Measurements from ENCODE around the gene CHST8.

The CHST8 gene

DNA sequence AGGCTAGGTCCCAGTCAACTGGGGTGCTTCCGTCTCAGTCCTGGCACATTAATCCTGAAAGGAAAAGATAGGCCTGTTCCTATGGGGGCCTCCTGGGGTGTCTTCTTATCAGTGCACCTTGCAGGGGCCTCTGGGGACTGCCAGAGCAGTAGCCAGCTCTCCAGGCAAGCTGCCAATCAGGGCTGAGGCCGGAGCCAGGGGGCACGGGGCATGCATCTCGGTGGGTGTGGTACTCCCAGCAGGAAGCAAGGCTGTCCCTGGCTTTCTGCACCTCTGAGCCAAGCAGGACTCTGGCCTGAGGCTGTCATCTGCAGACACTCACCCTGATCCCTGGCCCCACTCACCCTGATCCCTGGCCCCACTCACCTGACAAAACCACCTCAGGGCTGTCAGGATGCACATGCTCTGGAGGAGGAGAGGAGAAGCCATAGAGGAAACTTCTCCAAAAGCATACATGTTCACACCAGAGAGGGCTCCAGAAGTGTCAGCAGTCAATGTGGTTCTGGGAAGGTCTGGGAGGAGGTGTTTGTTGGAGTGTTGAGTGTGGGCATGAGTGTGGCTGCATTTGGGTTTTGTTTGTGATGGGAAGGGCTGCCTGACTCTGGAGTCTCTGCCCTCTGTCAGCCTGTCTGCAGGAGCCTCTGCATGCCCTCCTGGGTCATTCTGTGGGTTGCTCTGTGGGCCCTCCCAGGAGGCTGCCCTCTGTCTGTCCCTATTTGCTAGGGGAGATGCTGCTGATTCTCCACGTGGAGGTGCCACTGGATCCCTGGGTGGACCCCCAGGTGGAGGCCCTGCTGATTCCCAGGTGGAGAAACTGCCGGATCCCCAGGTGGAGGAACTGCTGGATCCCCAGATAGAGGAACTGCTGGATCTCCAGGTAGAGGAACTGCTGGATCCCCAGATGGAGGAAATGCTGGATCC, 152.2 kb downstream of the CHST8 start:
- DNase-seq = no peak

DNA sequence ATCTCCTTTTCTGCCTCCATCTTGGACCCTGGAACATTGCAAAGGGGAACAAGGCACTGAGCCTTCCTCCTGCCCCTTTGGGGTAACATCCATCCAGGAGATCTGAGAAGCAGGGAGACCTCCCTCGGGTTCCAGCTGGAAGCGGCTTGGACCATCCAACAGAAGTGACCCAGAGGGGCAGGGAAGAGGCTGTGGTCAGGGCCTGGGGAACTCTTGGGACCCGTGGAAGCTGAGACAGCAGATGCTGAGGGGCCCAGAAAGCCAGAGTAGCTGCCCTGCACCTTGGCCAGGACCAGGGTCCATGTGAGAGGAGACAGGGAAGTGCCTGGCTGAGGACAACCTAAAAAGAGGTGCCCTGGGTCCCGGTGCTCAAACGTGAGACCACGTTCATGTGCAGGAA, 153.0 kb downstream of the CHST8 start:
- DNase-seq = no peak

DNA sequence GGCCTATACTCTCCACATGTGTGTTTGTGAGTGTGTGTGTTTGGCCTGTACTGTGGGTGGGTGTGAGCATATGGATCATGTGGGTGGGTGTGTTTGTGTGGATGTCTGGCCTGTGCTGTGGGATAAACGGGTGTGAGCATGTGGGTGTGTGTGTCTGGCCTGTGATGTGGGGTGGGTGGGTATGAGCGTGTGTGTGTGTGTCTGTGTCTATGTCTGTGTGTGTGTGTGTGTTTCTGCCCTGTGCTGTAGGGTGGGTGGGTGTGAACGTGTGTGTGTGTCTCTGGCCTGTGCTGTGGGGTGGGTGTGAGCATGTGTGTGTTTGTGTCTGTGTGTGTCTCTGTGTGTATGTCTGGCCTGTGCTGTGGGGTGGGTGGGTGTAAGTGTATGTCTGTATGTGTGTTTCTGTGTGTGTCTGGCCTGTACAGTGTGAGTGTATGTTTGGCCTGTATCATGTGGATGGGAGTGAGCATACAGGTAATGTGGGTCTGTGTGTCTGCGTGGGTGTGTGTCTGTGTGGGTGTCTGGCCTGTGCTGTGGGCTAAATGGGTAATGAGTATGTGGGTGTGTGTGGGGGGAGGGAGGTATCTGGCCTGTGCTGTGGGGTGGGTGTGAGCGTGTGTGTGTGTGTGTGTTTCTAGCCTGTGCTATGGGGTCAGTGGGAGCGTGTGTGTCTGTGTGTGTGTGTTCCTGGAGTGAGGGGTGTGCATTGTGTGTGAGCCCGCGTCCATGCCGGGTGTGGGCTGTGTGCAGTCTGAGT, 154.2 kb downstream of the CHST8 start:
- no peak for DNase-seq

DNA sequence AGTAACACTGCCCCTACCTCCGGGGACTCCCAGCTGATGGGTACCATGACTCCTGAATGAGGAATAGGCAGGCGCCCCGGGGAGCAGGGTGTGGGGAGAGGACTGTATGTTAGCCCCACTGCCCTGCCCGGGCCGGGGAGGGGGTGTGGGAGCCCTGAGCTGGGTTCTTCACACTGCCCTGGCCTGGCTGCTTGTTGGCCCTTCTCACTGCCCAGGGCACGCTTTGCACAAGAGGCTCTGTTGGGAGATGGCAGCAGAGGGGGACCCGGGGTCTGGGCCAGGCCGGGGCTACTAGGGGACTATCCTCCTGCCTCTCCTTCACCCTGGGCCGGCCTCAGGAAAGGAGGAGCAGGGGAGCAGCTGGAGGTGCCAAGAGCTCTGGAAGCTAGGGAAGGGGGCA, 155.6 kb downstream of the CHST8 start:
- DNase-seq = no peak

DNA sequence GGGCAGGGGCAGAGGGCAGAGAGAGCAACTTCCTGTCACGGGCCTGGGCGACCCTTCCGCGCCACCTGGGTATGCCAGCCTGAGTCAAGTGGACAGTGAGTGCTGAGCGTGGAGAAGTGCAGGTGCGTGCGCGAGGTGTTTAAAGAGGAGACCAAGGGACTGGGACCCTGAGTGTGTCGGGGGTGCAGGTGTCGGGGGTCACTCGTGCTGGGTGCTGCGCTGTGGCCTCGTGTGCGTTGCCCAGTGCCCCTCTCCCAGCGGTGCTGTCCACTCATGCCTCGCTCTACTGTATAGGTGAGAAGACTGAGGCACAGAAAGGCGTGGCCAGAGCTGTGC, 156.0 kb downstream of the CHST8 start:
- DNase-seq = no peak

DNA sequence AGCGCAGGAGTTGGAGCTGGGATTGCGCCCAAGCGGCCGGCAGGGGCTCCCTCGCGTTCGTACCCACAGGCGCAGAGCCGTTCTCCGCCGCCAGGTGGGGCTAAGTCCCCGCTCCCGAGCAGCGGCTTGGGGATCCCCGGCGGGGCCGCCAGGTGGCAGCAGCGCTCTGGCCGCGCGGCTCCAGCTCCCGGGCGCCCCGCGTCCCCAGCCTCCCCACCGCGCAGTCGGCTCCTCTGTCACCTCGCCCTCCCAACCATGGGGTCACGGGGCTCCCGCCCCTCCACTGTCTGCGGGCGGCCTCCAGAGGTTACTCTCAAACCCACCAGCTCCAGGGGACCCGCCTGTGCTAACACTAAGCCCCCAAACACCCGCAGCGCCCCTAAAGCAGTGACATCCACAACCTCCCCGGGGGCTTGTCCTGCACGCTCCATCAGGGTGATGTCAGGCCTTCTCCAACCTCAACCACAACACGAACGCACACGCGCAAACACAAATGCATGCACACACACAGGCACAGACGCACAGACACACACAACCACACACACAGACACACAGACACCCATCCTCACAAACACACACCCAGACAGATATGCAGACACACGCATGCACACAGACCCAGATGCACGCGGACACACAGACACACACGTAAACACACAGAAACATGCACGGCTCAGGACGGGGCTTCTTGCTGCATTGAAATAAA, 156.5 kb downstream of the CHST8 start:
- peak; percentile 85 for DNase-seq

DNA sequence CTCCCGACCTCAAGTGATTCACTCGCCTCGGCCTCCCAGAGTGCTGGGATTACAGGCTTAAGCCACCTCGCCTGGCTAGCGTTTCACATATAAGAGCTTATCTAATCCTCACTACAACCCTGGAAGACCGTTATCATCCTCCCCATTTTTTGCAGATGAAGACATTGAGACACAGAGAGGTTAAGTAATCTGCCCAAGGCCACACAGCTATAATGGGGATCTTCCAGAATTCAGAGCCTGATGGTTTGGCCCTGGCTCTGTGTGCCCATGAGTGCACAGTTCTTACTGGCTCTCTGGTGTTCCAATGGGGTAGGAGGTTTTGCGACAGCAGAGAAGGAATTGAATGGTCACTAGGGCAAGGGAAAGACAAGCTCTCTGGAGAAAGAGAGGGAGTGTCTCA, 158.1 kb downstream of the CHST8 start:
- no peak for DNase-seq

DNA sequence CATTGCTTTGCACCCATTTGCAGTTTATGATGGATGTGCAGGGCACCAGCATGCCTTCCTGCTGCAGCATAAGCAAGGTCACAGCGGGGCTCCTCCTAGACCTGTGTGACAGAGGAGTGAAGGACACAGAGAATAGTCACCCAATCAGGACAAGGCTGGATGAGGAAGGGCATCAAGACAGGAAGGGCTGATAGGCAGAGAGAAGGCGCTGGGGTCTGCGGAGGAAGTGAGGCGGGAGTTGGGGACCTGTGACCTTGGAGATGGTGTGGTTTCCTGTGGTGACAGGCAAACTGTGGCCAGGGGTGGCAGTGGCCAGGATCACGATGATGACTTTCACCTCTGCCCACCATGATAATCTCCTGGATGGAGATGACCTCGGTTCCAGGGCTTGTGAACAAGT, 158.5 kb downstream of the CHST8 start:
- DNase-seq = no peak

DNA sequence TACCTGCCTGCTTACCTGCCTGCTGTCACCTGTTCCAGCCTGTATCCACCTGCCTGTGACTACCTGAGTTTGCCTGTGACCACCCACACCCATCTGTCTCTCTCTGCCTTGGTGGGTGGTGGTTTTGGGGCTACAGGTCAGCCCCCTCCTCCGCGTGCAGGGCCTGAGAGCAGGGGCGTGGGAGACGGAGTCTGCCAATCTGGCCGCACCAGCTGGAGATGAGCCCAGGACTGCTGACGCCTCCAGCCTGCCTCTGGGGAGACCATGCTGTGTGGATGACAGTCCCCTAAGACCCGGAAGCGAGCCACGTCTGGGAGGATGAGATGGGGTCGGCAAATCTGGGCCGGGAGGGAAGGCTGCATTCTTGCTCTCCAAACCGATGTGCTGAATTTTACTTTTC, 159.0 kb downstream of the CHST8 start:
- no peak for DNase-seq

DNA sequence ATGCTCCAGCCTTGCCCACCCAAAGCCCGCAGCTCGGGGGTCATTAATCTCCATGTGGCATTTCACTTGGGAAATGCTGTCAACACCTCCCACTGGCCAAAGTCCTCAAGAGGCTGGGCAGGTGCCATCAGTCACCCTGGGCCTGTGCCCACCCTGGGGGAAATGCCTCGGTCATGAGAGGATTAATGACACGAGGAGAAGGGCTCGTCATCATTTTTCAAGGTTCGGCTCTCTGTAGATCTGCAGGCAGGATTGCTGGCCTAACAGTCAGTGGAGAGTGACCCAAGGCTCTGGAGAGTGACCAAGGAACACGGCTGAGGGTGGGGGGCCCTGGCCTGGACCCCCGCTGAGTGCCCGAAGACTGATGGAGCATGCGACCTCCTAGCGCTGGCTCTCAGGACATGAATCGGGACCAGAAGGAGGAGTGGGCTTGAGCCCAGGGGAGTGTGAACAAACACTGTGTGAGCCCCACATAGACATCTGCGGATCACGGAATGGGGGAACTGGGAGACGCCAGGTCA, 159.7 kb downstream of the CHST8 start:
- DNase-seq = no peak

DNA sequence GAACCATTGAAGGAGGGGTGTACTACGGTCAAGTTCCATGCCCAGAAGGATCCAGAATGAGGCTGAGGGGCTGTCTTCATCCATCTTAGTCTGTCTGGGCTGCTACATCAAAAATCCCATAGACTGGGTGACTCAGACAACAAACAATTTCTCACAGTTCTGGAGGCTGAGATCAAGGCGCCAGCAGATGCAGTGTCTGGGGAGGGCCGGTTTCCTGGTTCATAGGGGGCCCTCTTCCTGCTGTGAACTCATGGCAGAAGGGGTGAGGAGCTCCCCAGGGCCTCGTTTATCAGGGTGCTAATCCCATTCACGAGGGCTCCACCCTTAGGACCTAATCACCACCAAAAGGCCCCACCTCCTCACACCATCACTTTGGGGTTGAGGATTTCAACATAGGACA, 160.2 kb downstream of the CHST8 start:
- DNase-seq = no peak

DNA sequence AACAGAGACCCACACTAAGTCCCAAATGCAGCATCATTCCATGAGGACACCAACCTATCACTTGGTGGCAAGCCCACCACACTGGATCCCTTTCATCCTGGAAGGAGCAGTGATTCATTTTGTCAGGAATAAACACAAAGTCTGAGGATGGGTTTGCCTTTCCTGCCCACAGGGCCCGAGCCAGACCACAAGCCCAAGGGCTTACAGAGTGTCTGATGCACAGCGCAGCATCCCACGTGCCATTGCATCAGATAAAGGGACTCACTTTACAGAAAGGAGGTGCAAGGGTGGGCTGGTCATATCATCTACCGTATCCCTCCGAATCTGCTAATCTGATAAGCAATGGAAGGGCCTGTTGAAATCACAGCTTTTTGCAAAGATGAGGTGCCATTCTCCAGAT, 162.7 kb downstream of the CHST8 start:
- no peak for DNase-seq

DNA sequence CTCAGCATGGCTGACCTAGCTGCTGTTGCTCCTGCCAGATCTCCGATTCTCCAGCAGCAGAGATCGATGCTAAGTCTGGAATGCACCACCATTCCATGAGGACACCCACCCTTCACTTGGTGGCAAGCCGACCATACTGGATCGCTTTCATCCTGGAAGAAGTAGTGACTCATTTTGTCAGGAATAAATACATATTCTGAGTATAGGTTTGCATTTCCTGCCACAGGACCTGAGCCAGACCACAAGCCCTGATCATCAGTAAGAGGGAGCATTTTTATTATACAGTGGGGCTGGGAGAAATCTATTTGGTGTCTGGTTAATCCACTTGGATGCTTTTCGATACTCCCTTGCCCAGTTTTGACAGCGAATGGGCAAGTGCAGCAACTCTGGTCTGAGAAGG, 164.0 kb downstream of the CHST8 start:
- DNase-seq = no peak

DNA sequence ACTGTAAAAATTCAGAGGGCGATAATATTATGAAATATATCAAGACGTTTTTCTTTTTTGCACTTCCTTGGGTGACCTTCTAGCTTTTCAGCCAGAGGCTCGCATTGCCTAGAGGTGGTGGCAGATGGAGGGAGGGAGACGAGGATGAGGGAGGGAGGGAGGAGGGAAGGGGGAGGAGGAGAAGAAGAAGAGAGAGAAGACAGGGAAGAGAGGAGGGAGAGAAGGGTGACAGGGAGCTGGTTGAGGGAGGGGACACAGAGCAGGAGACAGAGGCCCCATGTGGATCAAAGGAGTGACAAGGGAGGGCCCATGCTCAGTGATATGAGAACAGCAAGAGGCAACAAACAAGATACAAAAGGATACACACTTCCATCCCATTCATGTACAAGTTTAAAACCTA, 166.9 kb downstream of the CHST8 start:
- DNase-seq = no peak

DNA sequence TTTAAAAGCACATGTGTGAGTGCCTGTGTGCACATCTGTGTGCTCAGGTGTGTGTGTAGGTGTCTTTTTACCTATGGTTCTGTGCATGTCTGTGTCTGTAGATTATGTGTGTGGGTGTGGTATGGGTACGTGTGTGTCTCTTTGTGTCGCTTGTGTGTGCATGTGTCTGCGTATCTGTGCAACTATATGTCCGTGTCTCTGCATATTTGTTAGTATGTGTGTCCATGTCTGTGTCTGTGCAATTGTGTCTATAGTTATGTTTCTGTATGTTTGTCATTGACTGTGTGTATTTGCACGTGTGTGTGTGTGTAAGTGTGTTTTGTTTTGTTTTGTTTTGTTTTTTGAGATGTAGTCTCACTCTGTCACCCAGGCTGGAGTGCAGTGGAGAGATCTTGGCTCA, 167.6 kb downstream of the CHST8 start:
- no peak for DNase-seq

DNA sequence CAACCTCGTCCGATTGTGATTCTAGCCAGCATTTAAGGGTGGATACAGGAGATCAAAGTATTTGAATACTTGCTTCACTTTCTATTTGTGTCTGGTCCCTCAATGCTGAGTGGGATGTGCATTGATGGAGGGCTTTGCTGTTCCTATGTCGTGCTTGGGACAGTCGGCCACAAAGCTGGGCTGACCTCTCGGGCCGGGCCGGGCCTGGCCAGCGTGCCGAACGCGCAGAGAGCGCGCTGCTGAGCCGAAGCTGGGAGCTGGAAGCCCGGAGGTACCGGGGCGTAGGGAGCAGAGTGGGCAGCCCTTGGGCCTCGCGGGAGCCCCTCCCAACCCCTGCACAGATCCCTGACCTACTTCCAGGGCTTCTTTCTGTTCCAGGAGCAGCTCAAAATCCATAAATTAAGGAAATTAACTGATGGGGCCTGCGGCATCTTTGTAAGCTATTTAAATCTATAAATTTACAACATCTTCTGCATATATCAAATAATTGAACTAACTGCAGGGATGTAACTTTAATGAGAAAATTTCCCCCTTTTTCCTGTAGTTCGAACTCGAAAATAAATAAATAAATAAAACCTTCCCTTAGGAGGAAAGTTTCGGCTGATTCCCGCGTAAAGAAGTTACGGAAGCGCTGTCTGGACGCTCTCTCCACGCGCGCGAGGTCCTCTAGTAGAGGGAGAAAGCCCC, 173.1 kb downstream of the CHST8 start:
- no peak for DNase-seq

DNA sequence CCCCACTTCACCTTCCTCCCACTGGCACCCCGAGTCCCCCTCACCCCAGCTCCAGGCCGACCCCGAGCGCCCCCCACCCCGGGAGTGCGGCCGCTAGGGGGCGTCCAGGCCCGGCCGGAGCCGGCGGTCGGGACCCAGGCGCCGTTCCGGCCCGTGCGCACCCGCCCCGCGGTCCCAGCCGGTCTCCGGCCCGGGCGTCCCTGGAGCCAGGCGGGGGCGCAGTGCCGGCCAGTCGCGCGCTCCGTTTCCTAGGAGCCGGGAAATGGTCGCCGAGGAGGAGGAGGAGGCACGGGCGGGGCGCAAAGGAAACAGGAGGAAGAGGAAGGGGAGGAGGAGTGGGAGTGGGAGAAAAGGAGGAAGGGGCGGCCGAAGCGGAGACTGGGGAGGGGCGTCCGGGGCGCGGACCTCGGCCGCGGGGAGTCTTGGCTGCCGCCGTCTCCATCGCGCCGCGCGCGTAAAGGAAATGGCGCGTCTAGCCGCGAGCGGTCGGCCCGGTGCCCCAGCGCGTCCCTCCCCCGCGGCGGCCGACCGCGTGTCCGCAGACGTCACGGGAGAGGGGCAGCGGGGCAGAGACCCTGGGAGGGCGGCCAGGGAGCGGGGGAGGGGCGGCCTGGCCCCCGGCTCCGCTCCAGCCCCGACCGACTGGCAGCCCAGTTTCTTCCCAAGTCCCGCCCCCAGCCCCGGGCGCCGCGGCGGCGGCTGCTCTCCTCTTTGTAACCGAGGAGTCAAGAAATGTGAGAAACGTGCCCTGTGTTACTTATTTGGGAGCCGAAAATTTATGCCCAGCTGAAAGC, 173.8 kb downstream of the CHST8 start:
- DNase-seq = peak; percentile 93

DNA sequence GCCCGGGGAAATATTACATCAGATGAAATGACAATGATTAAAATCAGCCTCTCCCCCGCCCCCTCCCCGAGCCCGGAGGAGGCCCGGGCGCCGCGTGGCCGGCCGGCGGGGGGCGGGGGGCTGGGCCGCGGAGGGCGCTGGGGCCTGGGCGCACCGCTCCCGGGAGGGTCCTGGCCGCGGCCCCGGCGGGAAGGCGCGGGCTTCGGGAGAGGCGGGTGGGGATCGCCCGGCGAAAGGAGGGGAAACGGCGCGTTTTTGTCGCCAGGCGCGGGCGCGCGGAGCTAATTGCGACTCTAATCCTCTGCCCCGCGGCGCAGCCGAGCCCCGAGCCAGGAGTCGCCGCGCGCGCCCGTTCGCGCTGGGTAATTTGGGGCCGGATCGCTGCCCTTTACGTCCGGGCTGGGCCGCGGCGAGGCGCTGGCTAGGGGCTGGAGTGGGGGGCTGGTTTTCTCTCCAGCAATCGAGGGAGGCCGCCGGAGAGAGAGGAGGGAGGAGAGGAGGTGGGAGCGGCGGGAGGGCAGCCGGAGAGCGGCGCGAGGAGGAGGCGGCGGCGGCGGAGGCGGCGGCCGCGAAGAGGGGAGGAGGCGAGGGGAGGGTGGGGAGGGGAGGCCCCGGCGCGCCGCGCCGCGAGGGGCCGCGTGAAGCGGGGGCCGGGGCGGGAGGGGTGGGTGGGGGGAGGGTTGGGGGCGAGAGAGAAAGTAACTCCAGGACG, 174.6 kb downstream of the CHST8 start, which contains the start of gene KCTD15:
Gene KCTD15 (plus strand): TSS at position 707 of the 712 bp plus-strand sequence. CDS start 3,585 bp downstream, outside the sequence.
- DNase-seq = peak; percentile 82

DNA sequence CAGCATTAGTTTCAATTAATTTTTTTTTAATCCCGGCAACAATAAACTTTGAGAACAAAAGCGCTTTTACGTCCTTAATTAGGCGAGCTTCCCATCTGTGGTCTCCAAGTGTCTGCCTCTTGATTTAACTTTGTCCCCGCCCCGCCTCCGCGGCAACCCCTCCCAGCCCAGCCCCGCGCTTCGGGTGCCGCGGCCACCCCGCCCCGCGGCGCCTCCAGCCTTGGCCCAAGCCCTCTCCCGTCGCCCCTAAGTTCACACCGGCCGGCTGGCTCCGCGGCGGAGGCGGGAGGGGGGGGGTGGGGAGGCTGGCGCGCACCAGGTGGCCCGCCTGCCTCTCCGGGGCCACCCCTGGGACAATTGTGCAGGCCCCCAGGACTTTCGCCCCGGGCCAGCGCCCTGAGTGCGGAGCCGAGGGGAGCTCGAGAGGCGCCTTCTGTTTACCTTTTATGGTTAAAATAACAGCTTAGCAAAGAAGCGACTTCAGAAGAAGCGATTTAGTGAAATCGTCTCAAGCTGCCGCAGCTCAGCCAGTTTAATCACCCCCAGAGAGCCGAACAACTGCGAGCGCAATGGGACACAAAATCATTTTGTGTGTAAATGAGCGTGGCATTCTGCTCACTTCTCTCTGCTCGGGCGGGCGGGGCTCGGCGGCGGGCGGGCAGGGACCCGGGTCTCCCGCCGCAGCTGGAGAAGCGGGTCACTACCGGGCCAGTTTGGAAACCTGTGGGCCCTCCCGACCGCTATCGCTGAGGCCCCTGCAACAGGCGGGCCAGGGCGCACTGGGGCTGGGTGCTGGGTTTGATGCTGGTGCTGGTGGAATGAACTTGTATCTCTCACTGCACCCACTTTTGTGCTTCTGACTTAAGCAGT, 176.3 kb downstream of the CHST8 start:
- DNase-seq = peak; percentile 70

DNA sequence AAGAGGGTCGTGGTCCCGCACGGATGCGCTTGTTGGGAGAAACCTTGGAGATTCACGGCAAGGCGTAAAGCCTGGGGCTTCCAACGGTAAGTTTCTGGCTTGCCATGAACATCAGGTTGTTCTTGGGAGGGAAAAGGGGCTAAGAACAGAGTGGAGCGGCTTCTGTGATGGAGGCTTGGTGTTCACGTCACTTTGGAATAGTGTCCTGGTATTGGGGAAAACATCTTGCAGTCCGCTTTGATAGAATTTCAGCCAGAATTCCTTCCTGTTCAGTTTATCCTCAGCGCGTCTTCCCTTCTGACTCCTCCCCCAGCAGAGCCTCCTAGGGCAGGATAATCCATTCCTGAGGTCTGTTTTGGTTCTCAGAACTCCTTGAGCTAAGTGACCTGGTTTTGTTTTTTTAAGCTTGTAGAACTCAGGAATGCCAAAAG, 176.9 kb downstream of the CHST8 start:
- DNase-seq = no peak
